Tongue (tissue), 2 donors: Measurements from ENCODE around the gene PLEKHG3. TPM values are rescaled to one million over a fixed set of nuclear protein-coding genes. Genes with fewer than 3 reads are reported as not detected.

Experiments
- DNase-seq: peaks from one replicate; pipeline ENCODE4 v3.0.0-alpha.2; 2015
- total RNA-seq: library from RNA; depleted of rRNA; stranded (reverse); fragments of >200 nt; gene quantifications from one replicate; pipeline ENCODE4 v1.2.3, GENCODE V29; 2014

The PLEKHG3 gene
- total RNA-seq, 1 donor from 2014 or later: 38.0 TPM

GRCh38 chr14:64706593-64707193 lies 2.5 kb downstream of the PLEKHG3 start:
- peak; percentile 81 for DNase-seq

- DNase-seq: no peak
These were observed 3.4 kb downstream of the PLEKHG3 start for GRCh38 chr14:64707661-64708060.

- DNase-seq: no peak
These were observed 4.2 kb downstream of the PLEKHG3 start for GRCh38 chr14:64708148-64709004.

- DNase-seq: no peak
These were observed 4.9 kb downstream of the PLEKHG3 start for GRCh38 chr14:64709126-64709525.

- no peak for DNase-seq
These were observed 6.8 kb downstream of the PLEKHG3 start for GRCh38 chr14:64711039-64711438.

- no peak for DNase-seq
These were observed 9.5 kb downstream of the PLEKHG3 start for GRCh38 chr14:64713677-64714076.

GRCh38 chr14:64714432-64715025 lies 10.3 kb downstream of the PLEKHG3 start:
- DNase-seq: no peak

- no peak for DNase-seq
These were observed 11.0 kb downstream of the PLEKHG3 start for GRCh38 chr14:64715146-64715627.

- no peak for DNase-seq
These were observed 11.6 kb downstream of the PLEKHG3 start for GRCh38 chr14:64715628-64716412.

- DNase-seq: peak; percentile 58
These were observed 13.6 kb downstream of the PLEKHG3 start for GRCh38 chr14:64717870-64718269.

GRCh38 chr14:64718762-64719161 lies 14.5 kb downstream of the PLEKHG3 start:
- DNase-seq: no peak

- no peak for DNase-seq
These were observed 15.4 kb downstream of the PLEKHG3 start for GRCh38 chr14:64719601-64720000.

- DNase-seq: no peak
These were observed 15.9 kb downstream of the PLEKHG3 start for GRCh38 chr14:64720131-64720576.

- peak; percentile 40 for DNase-seq
These were observed 17.2 kb downstream of the PLEKHG3 start for GRCh38 chr14:64721391-64721791.

- DNase-seq: no peak
These were observed 17.7 kb downstream of the PLEKHG3 start for GRCh38 chr14:64721899-64722298.

- DNase-seq: peak; percentile 27
These were observed 18.7 kb downstream of the PLEKHG3 start for GRCh38 chr14:64722842-64723447.

GRCh38 chr14:64723691-64724577 lies 19.7 kb downstream of the PLEKHG3 start:
- peak; percentile 31 for DNase-seq

- DNase-seq: no peak
These were observed 20.3 kb downstream of the PLEKHG3 start for GRCh38 chr14:64724578-64724930.

- no peak for DNase-seq
These were observed 21.1 kb downstream of the PLEKHG3 start for GRCh38 chr14:64725261-64725815.

GRCh38 chr14:64725879-64726584 lies 21.8 kb downstream of the PLEKHG3 start:
- no peak for DNase-seq
